ENCODE results near the gene GNB1. TPM values are rescaled to one million over a fixed set of nuclear protein-coding genes. Genes with fewer than 3 reads are reported as not detected.
A peak's percentile ranks its signal among the peaks of the same experiment; 100 is the strongest.
"Not testable (repeated sequence)": the region's sequence is repeated elsewhere in the genome, so short reads cannot be mapped to it uniquely, and the experiment has no call there.

The GNB1 gene
- total RNA-seq, 4 donors from 2014 or later = 150 to 191 (median 159) TPM

- no peak for DNase-seq (ENCODE audit: low spot score in 2 of 2)
- no peak overlapping the region for H3K4me3 ChIP-seq
- WGBS, 2 donors = 39 to 50% methylated on average over 6 of the region's 6 CpGs
- peaks cover 0 to 91% (median 53%) of the 10 kb centered on the region in 4 donors for H3K4me1 ChIP-seq
- peak overlapping the region in 2 of 4 donors; percentile 39 to 42 for H3K27ac ChIP-seq
- H3K27me3 ChIP-seq = no peaks in the 10 kb centered on the region
- TF ChIP-seq POLR2A (IDR thresholded peaks at IDR 0.05) (no peak), CTCF (IDR thresholded peaks at IDR 0.05) (no peak), EP300 (IDR thresholded peaks at IDR 0.05) (no peak)
- H3K9me3 ChIP-seq = no peaks in the 10 kb centered on the region
- no peaks in the 10 kb centered on the region for H3K36me3 ChIP-seq
Observed at GRCh38 chr1:1862905-1863547, 27.9 kb downstream of the GNB1 start.

- not testable (repeated sequence) for H3K27me3 ChIP-seq; H3K27ac ChIP-seq; H3K4me3 ChIP-seq; DNase-seq (ENCODE audit: low spot score in 2 of 2); H3K36me3 ChIP-seq; H3K9me3 ChIP-seq
- peaks cover 0 to 91% (median 60%) of the 10 kb centered on the region in 4 donors for H3K4me1 ChIP-seq
- WGBS, 2 donors = 88 to 90% methylated on average over 13 of the region's 13 CpGs
Observed at GRCh38 chr1:1861761-1862310, 29.1 kb downstream of the GNB1 start.

- no peak for TF ChIP-seq EP300 (IDR thresholded peaks at IDR 0.05)
- no peak for TF ChIP-seq POLR2A (IDR thresholded peaks at IDR 0.05)
- no peak for DNase-seq (ENCODE audit: low spot score in 2 of 2)
- Histone ChIP-seq H3K9me3 (no peaks in the 10 kb centered on the region), H3K4me1 (peaks cover 0 to 92% (median 65%) of the 10 kb centered on the region in 4 donors), H3K27me3 (no peaks in the 10 kb centered on the region), H3K27ac (no peak overlapping the region), H3K4me3 (no peak overlapping the region), H3K36me3 (no peaks in the 10 kb centered on the region)
- WGBS, 2 donors = 50% methylated on average over 1 of the region's 1 CpG
Observed at GRCh38 chr1:1861339-1861730, 29.6 kb downstream of the GNB1 start.

GRCh38 chr1:1859970-1860697, 30.8 kb downstream of the GNB1 start:
- H3K27me3 ChIP-seq; H3K36me3 ChIP-seq; DNase-seq (ENCODE audit: low spot score in 2 of 2); H3K4me3 ChIP-seq; H3K9me3 ChIP-seq: not testable (repeated sequence)
- H3K4me1 ChIP-seq = peaks cover 0 to 98% (median 65%) of the 10 kb centered on the region in 4 donors
- peak overlapping the region in 1 of 4 donors; percentile 65 for H3K27ac ChIP-seq
- 81 to 85% methylated on average over 8 of the region's 8 CpGs for WGBS, 2 donors

- peak; percentile 53 to 72 for DNase-seq (ENCODE audit: low spot score in 2 of 2)
- Histone ChIP-seq H3K4me3 (no peak overlapping the region), H3K27ac (peak overlapping the region in 3 of 4 donors; percentile 71 to 88 (median 80)), H3K9me3 (no peaks in the 10 kb centered on the region), H3K36me3 (no peaks in the 10 kb centered on the region), H3K4me1 (peaks cover 0 to 95% (median 65%) of the 10 kb centered on the region in 4 donors), H3K27me3 (no peaks in the 10 kb centered on the region)
- 29 to 30% methylated on average over 9 of the region's 9 CpGs for WGBS, 2 donors
- TF ChIP-seq EP300 (IDR thresholded peaks at IDR 0.05) (peak in 1 of 2 donors; percentile 63), CTCF (IDR thresholded peaks at IDR 0.05) (peak in 3 of 5 experiments; percentile 17 to 35 (median 23)), POLR2A (IDR thresholded peaks at IDR 0.05) (no peak)
Observed at GRCh38 chr1:1858382-1859086, 32.4 kb downstream of the GNB1 start.

DNA sequence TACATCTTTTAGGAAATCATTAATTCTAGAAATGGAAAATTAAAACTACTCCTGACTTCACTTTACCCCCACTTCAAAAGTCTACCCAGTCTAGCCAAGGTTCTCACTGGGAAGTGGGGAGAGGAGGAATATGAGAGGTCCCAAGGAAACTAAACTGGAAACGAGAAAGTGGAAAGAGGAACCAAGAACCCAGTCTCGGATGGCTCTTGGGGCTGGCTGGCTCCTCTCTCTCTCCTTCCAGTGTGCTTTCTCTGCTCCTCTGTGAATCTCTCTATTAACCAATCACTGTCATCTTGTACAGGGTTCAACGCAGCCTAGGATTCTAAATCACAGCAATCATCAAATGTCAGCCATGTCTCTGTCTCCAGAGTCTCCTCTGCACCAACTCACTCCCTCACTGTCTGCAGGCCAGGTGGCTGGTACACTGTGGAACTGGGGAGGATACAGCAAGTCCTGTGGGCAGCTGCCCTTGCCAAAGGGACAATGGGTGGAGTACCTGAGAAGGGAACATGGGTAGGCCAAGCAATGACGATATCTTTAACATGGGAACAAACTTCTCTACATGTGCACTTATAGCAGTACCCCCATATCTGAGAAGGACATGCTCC, 33.7 kb downstream of the GNB1 start:
- Histone ChIP-seq H3K27me3 (no peaks in the 10 kb centered on the region), H3K36me3 (no peaks in the 10 kb centered on the region), H3K4me3 (no peak overlapping the region), H3K9me3 (no peaks in the 10 kb centered on the region), H3K4me1 (peaks cover 0 to 95% (median 58%) of the 10 kb centered on the region in 4 donors), H3K27ac (peak overlapping the region in 3 of 4 donors; percentile 10 to 88 (median 80))
- no peak for DNase-seq (ENCODE audit: low spot score in 2 of 2)
- WGBS, 2 donors = 38 to 48% methylated on average over 4 of the region's 4 CpGs
- TF ChIP-seq CTCF (IDR thresholded peaks at IDR 0.05) (no peak), EP300 (IDR thresholded peaks at IDR 0.05) (no peak), POLR2A (IDR thresholded peaks at IDR 0.05) (no peak)

GRCh38 chr1:1856161-1856560, 34.7 kb downstream of the GNB1 start:
- DNase-seq (ENCODE audit: low spot score in 2 of 2); H3K36me3 ChIP-seq; H3K4me3 ChIP-seq; H3K9me3 ChIP-seq; H3K27me3 ChIP-seq; H3K27ac ChIP-seq: not testable (repeated sequence)
- 92 to 93% methylated on average over 6 of the region's 6 CpGs for WGBS, 2 donors
- H3K4me1 ChIP-seq = peaks cover 0 to 89% (median 52%) of the 10 kb centered on the region in 4 donors

All from tibial nerve (tissue), 4 donors.